ENCODE results near the gene OTUB1.
A peak's percentile ranks its signal among the peaks of the same experiment; 100 is the strongest.
"Not testable (repeated sequence)": the region's sequence is repeated elsewhere in the genome, so short reads cannot be mapped to it uniquely, and the experiment has no call there.

The OTUB1 gene

GRCh38 chr11:64040684-64041322, 54.6 kb downstream of the OTUB1 start:
- no peak for DNase-seq (ENCODE audit: extremely low read depth, low read depth)
- peak; percentile 22 for TF ChIP-seq CTCF (IDR thresholded peaks at IDR 0.05; ENCODE audit: low read depth, low read length)

- no peak for DNase-seq (ENCODE audit: extremely low read depth, low read depth)
- TF ChIP-seq CTCF (IDR thresholded peaks at IDR 0.05; ENCODE audit: low read depth, low read length) = no peak
Measured at GRCh38 chr11:64041846-64042245, 55.6 kb downstream of the OTUB1 start.

- TF ChIP-seq CTCF (IDR thresholded peaks at IDR 0.05; ENCODE audit: low read depth, low read length) = no peak
- no peak for DNase-seq (ENCODE audit: extremely low read depth, low read depth)
Measured at GRCh38 chr11:64042301-64042700, 56.1 kb downstream of the OTUB1 start.

GRCh38 chr11:64043545-64043944, 57.3 kb downstream of the OTUB1 start:
- no peak for TF ChIP-seq CTCF (IDR thresholded peaks at IDR 0.05; ENCODE audit: low read depth, low read length)
- DNase-seq (ENCODE audit: extremely low read depth, low read depth) = no peak

GRCh38 chr11:64044730-64045393, 58.6 kb downstream of the OTUB1 start:
- no peak for DNase-seq (ENCODE audit: extremely low read depth, low read depth)
- no peak for TF ChIP-seq CTCF (IDR thresholded peaks at IDR 0.05; ENCODE audit: low read depth, low read length)

- TF ChIP-seq CTCF (IDR thresholded peaks at IDR 0.05; ENCODE audit: low read depth, low read length) = no peak
- DNase-seq (ENCODE audit: extremely low read depth, low read depth) = no peak
Measured at GRCh38 chr11:64045700-64046099, 59.5 kb downstream of the OTUB1 start.

- not testable (repeated sequence) for DNase-seq (ENCODE audit: extremely low read depth, low read depth)
Measured at GRCh38 chr11:64047373-64047772, 61.1 kb downstream of the OTUB1 start.
